ES-I3 (cell line): Measurements from ENCODE around the gene TP53I3.
"Not testable (repeated sequence)": the region's sequence is repeated elsewhere in the genome, so short reads cannot be mapped to it uniquely, and the experiment has no call there.

Source experiments
- H3K36me3 ChIP-seq: 2 replicates; pipeline ENCODE4 v1.6.1; 2013; ENCODE audit warnings: mild to moderate bottlenecking, low read length, control low read depth, moderate library complexity; ENCODE audit not compliant: insufficient read depth
- H3K4me1 ChIP-seq: 2 replicates; pipeline ENCODE4 v1.6.1; 2013; ENCODE audit warnings: mild to moderate bottlenecking, control low read depth, low read length; ENCODE audit not compliant: insufficient read depth
- H3K9ac ChIP-seq: 2 replicates; pipeline ENCODE4 v1.6.1; 2013; ENCODE audit warnings: low read depth, mild to moderate bottlenecking, low read length, moderate library complexity
- H3K9me3 ChIP-seq: 2 replicates; pipeline ENCODE4 v1.6.1; 2013; ENCODE audit warnings: mild to moderate bottlenecking, low read length, moderate library complexity; ENCODE audit not compliant: control insufficient read depth, insufficient read depth

Gene TP53I3

DNA sequence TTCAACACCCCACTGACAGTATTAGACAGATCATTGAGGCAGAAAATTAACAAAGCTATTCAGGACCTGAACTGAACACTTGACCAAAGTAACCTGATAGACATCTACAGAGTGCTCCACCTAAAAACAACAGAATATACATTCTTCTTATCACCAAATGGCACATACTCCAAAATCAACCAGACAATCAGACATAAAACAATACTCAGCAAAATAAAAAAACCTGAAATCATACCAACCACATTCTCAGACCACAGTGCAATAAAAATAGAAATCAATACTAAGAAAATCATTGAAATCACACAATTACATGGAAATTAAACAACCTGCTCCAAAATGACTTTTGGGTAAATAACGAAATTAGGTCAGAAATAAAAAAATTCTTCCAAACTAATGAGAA lies 22.7 kb upstream of the TP53I3 start:
- Histone ChIP-seq H3K9ac (no peak overlapping the region), H3K36me3 (no peaks in the 10 kb centered on the region), H3K4me1 (no peaks in the 10 kb centered on the region), H3K9me3 (no peaks in the 10 kb centered on the region; the same call in 1 of the 2 replicates)

- Histone ChIP-seq H3K36me3 (no peaks in the 10 kb centered on the region), H3K9ac (no peak overlapping the region), H3K4me1 (no peaks in the 10 kb centered on the region), H3K9me3 (no peaks in the 10 kb centered on the region; the same call in 1 of the 2 replicates)
These were observed 22.2 kb upstream of the TP53I3 start for GRCh38 chr2:24106786-24107185.

GRCh38 chr2:24105816-24106215 lies 21.2 kb upstream of the TP53I3 start:
- Histone ChIP-seq H3K36me3 (no peaks in the 10 kb centered on the region), H3K9me3 (no peaks in the 10 kb centered on the region; the same call in 1 of the 2 replicates), H3K4me1 (no peaks in the 10 kb centered on the region), H3K9ac (no peak overlapping the region)

DNA sequence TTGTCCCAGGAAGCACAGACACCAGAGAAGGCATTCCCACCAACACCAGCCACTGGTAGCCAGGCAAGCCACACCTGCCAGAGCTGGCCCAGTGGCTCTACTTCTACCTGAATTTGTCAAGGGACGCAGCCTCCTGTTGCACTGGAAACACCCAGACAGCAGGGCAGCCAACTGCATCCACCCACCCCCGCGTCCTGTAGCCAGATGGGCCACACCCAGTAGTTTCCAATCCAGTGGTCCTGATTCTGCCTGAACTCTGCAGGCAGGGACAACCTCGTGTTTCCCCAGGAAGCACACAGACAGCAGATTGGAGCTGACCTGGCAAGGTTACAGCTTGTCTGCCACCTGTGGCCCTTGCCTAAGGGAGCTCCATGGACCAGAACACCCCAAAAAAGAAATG lies 20.3 kb upstream of the TP53I3 start:
- Histone ChIP-seq H3K4me1 (no peaks in the 10 kb centered on the region), H3K36me3 (no peaks in the 10 kb centered on the region), H3K9ac (no peak overlapping the region), H3K9me3 (no peaks in the 10 kb centered on the region; the same call in 1 of the 2 replicates)

GRCh38 chr2:24104110-24104650 lies 19.5 kb upstream of the TP53I3 start:
- Histone ChIP-seq H3K9me3 (no peaks in the 10 kb centered on the region; the same call in 1 of the 2 replicates), H3K36me3 (no peaks in the 10 kb centered on the region), H3K9ac (no peak overlapping the region), H3K4me1 (no peaks in the 10 kb centered on the region)

DNA sequence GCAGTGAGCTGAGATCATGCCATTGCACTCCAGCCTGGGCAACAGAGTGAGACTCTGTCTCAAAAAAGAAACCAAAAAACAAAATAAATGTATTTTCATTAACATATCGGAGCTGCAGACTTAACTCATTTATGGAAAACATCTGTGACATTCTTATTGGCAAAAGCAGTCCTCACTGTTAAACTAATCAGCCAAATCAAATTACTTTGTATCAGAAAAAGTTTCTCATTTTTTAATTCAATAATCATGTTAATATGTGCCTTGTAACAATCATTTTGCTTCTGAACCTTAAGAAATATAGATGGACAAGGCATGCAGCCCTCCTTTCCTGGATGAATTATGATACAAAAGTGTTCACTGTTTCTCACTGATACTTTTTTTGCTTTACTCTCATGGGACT lies 18.0 kb upstream of the TP53I3 start:
- H3K9me3 ChIP-seq = no peaks in the 10 kb centered on the region; the same call in 1 of the 2 replicates

GRCh38 chr2:24101992-24102391 lies 17.4 kb upstream of the TP53I3 start:
- Histone ChIP-seq H3K36me3 (no peaks in the 10 kb centered on the region), H3K9me3 (no peaks in the 10 kb centered on the region; the same call in 1 of the 2 replicates)

More for the DNA sequence above, 18.0 kb upstream of the TP53I3 start:
- Histone ChIP-seq H3K9ac (no peak overlapping the region), H3K4me1 (no peaks in the 10 kb centered on the region), H3K36me3 (no peaks in the 10 kb centered on the region)

GRCh38 chr2:24100732-24101131 lies 16.1 kb upstream of the TP53I3 start:
- not testable (repeated sequence) for H3K9ac ChIP-seq, H3K36me3 ChIP-seq, H3K9me3 ChIP-seq, H3K4me1 ChIP-seq

More at GRCh38 chr2:24101992-24102391, 17.4 kb upstream of the TP53I3 start:
- Histone ChIP-seq H3K9ac (no peak overlapping the region), H3K4me1 (no peaks in the 10 kb centered on the region)

DNA sequence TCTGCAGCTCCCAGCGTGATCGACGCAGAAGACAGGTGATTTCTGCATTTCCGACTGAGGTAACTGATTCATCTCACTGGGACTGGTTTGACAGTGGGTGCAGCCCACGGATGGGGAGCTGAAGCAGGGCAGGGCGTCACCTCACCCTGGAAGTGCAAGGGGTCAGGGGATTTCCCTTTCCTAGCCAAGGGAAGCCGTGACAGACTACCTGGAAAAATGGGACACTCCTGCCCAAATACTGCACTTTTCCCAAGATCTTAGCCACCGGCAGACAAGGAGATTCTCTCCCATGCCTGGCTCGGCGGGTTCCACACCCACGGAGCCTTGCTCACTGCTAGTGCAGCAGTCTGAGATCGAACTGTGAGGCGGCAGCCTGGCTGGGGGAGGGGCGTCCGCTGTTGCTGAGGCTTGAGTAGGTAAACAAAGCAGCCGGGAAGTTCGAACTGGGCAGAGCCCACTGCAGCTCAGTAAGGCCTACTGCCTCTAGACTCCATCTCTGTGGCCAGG lies 10.6 kb upstream of the TP53I3 start:
- H3K9ac ChIP-seq = peak overlapping the region; percentile 20; the same call in 1 of the 2 replicates
- H3K4me1 ChIP-seq, H3K9me3 ChIP-seq, H3K36me3 ChIP-seq: not testable (repeated sequence)

- not testable (repeated sequence) for H3K4me1 ChIP-seq, H3K9me3 ChIP-seq, H3K36me3 ChIP-seq, H3K9ac ChIP-seq
These were observed 8.6 kb upstream of the TP53I3 start for GRCh38 chr2:24093270-24093669.

GRCh38 chr2:24088821-24089359 lies 4.3 kb upstream of the TP53I3 start:
- no peaks in the 10 kb centered on the region for H3K4me1 ChIP-seq
- H3K9ac ChIP-seq = no peak overlapping the region
- H3K9me3 ChIP-seq = no peaks in the 10 kb centered on the region
- no peaks in the 10 kb centered on the region for H3K36me3 ChIP-seq

DNA sequence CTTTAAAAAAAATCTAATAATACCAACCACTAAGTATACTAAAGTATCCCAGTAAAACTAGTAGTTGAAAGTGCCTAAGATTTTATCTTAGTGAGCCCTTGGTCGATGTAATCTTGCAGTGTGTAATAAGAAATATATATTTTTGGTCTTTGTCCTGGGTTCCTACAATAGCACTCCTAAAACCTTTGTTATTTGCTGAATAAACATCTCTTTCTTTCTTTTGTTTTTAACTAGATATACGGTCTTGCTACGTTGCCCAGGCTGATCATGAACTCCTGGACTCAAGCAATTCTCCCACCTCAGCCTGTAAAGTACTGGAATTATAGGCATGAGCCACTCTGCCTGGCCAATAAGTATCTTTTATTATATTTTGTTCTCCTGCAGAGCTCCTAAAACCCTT lies 2.4 kb upstream of the TP53I3 start:
- Histone ChIP-seq H3K36me3 (peaks cover 8% of the 10 kb centered on the region), H3K4me1 (no peaks in the 10 kb centered on the region), H3K9ac (no peak overlapping the region), H3K9me3 (no peaks in the 10 kb centered on the region)

DNA sequence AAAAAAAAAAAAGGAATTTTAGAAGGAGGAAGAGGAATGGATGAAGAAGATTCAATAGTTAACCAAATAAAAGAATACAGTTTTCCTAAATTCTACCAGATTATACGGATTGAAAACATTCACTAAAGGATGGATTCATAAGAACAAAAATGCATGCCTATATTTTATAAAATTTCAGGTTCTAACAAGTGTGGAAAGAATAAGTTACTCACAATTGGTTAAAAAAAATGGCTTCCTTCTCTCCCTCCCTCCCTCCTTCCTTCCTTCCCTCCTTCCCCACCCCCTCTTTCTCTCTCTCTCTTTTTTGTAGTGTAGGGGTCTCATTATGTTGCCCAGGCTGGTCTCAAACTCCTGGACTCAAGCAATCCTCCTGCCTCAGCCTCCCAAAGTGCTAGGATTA lies 1.6 kb upstream of the TP53I3 start:
- H3K36me3 ChIP-seq = peaks cover 8% of the 10 kb centered on the region
- H3K9me3 ChIP-seq = no peaks in the 10 kb centered on the region
- H3K4me1 ChIP-seq = no peaks in the 10 kb centered on the region
- H3K9ac ChIP-seq = no peak overlapping the region

DNA sequence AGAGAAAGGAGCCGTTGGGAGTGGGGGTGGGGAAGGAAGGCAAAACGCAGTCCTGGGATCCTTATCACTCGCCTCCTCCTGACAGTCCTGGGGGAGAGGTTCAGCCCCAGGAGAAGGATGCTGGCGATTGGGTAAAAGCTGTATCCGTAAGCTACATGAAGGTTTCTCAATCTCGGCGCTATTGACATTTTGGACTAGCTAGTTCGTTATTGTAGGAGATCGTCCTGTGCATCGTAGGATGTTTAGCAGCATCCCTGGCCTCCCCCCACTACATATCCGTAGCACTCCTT lies 511 bp upstream of the TP53I3 start:
- no peaks in the 10 kb centered on the region for H3K4me1 ChIP-seq
- H3K36me3 ChIP-seq = peaks cover 8% of the 10 kb centered on the region
- H3K9ac ChIP-seq = peak overlapping the region; percentile 54
- no peaks in the 10 kb centered on the region for H3K9me3 ChIP-seq

DNA sequence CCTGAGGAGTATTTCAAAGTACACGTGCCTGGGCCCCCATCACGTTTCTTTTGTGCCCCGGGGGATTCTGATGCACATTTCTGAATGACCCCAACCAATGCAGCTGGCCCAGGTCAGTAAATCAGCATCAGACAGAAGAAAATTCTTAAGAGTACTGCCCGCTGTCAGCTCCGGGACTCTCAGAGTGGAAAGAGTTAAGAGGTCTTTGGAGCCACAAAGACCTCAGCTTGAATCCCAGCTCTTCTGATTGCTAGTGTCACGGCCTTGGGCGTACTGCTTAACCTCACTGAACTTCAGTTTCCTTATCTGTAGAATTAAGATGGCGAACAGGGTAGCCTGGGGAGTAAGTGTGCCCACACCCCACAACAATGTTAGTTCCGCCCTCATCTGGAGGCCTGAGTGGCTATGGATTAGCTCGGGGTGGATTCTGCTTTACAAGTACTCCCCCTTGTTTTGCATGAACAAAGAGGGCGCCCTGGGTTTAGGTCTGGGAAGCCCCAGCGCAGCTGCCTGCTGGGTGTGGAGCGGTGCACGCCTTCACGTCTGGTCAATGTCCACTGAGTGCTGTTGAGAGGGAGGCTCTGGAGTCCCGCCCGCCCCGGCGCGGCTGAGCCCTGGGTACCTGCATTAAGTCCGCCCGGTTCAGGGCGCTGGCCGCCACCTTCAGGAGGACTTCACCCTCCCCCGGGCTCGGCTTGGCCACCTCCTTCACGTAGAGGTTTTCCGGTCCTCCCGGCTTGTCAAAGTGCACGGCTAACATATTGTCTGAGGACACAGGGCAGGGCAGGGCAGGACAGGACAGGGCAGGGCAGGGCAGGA lies 858 bp downstream of the TP53I3 start:
- Histone ChIP-seq H3K9me3 (no peaks in the 10 kb centered on the region), H3K4me1 (no peaks in the 10 kb centered on the region), H3K9ac (peak overlapping the region; percentile 54), H3K36me3 (peaks cover 8% of the 10 kb centered on the region)
